ENCODE data around the gene RAB28.

DNA sequence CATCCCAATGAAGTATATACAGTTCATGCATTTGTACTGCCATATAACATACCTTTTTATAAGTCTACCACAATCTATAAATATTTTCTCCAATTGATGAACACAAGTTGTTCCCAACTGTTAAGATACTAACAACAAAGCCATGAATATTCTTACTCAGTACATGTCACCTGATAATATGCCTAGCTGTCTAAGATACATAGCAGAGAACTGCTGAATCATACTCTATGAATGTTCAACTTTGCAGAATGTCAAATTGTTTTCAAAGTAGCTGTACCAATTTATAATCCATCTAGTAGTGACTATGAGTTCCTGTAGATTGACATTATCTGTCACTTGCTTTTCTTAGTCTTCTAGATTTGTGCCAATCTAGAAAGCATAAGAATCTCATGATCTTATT lies 84.9 kb downstream of the RAB28 start:
- TF ChIP-seq, protein P1, sequence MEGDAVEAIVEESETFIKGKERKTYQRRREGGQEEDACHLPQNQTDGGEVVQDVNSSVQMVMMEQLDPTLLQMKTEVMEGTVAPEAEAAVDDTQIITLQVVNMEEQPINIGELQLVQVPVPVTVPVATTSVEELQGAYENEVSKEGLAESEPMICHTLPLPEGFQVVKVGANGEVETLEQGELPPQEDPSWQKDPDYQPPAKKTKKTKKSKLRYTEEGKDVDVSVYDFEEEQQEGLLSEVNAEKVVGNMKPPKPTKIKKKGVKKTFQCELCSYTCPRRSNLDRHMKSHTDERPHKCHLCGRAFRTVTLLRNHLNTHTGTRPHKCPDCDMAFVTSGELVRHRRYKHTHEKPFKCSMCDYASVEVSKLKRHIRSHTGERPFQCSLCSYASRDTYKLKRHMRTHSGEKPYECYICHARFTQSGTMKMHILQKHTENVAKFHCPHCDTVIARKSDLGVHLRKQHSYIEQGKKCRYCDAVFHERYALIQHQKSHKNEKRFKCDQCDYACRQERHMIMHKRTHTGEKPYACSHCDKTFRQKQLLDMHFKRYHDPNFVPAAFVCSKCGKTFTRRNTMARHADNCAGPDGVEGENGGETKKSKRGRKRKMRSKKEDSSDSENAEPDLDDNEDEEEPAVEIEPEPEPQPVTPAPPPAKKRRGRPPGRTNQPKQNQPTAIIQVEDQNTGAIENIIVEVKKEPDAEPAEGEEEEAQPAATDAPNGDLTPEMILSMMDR (IDR thresholded peaks at IDR 0.05) = no peak
- TF ChIP-seq POLR2AphosphoS5 (IDR thresholded peaks at IDR 0.05) = no peak
- TF ChIP-seq POLR2A (IDR thresholded peaks at IDR 0.05) = no peak
- no peak for TF ChIP-seq EP300 (IDR thresholded peaks at IDR 0.05)

Measured in upper lobe of left lung (tissue), 4 donors.